Measurements from ENCODE around the gene CLDN11. TPM values are rescaled to one million over a fixed set of nuclear protein-coding genes. Genes with fewer than 3 reads are reported as not detected.

The CLDN11 gene
- total RNA-seq, 4 donors from 2014 or later = 0.57 to 5.5 (median 1.7) TPM

- Histone ChIP-seq H3K36me3 (no peaks in the 10 kb centered on the region), H3K27me3 (no peaks in the 10 kb centered on the region), H3K4me3 (no peak overlapping the region), H3K27ac (no peak overlapping the region), H3K4me1 (no peaks in the 10 kb centered on the region), H3K9me3 (no peaks in the 10 kb centered on the region)
- WGBS, 2 donors = 17 to 40% methylated on average over 2 of the region's 2 CpGs
- TF ChIP-seq CTCF (IDR thresholded peaks at IDR 0.05) (no peak), POLR2A (IDR thresholded peaks at IDR 0.05) (no peak)
- DNase-seq = no peak
- intact Hi-C loops (cut with DNase I) = no loop called here
Observed at GRCh38 chr3:170477395-170477794, 58.7 kb downstream of the CLDN11 start.

GRCh38 chr3:170480111-170480510 is 61.4 kb downstream of the CLDN11 start:
- no peak overlapping the region for H3K27ac ChIP-seq
- H3K27me3 ChIP-seq = no peaks in the 10 kb centered on the region
- no peaks in the 10 kb centered on the region for H3K4me1 ChIP-seq
- WGBS, 2 donors = 88 to 100% methylated on average over 3 to 4 of the region's 4 CpGs
- no peaks in the 10 kb centered on the region for H3K36me3 ChIP-seq
- H3K9me3 ChIP-seq = no peaks in the 10 kb centered on the region
- no peak overlapping the region for H3K4me3 ChIP-seq
- TF ChIP-seq CTCF (IDR thresholded peaks at IDR 0.05) (no peak), POLR2A (IDR thresholded peaks at IDR 0.05) (no peak)
- intact Hi-C loops (cut with DNase I) = no loop called here
- no peak for DNase-seq

GRCh38 chr3:170482199-170482598 is 63.5 kb downstream of the CLDN11 start:
- whole genome bisulfite sequencing, 2 donors = 80 to 84% methylated on average over 3 to 4 of the region's 4 CpGs
- intact Hi-C loops (cut with DNase I) = no loop called here
- Histone ChIP-seq H3K4me3 (no peak overlapping the region), H3K4me1 (no peaks in the 10 kb centered on the region), H3K36me3 (no peaks in the 10 kb centered on the region), H3K9me3 (no peaks in the 10 kb centered on the region), H3K27me3 (peaks cover 0 to 8% (median 0%) of the 10 kb centered on the region in 4 donors), H3K27ac (no peak overlapping the region)
- TF ChIP-seq POLR2A (IDR thresholded peaks at IDR 0.05) (no peak), CTCF (IDR thresholded peaks at IDR 0.05) (no peak)
- no peak for DNase-seq

DNA sequence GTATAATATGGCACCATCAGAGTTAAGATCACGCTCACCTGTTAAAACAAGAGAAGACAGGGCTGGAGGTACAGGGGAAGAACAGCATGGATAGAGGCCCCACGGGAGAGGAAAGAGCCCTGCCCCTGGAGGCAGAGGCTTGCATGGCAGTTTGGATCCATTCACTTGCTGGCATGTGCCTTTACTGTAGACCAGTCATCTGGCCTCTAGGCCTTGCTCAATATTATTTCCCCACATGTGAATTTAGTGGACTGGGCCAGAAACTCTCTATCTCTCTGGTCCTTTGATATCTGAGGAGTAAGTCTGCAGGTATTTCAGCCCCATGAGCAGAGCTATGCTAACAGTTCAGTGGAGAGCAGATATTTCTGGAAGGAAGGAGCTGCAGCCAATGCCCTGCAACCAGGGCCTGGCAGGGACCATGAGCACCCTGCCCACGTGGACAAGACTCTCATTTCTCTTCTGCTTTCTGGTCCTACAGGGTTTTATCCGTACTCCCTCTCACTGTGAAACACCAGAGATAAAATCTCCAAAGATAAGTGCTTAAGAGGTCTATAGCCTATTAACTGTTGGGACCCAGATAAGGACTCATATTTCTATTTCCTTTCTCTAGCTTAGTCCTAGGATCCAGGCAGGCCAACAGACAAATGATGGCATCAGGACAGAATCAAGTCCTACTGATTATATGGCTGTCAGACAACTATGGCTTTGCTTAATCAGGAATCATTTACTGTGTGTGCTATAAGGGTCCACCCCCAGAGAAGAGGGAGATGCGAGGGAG is 65.0 kb downstream of the CLDN11 start:
- H3K9me3 ChIP-seq = no peaks in the 10 kb centered on the region
- TF ChIP-seq CTCF (IDR thresholded peaks at IDR 0.05) (peak in 1 of 6 experiments; percentile 23), POLR2A (IDR thresholded peaks at IDR 0.05) (no peak)
- 63 to 67% methylated on average over 4 to 5 of the region's 5 CpGs for WGBS, 2 donors
- no peak overlapping the region for H3K27ac ChIP-seq
- intact Hi-C loops (cut with DNase I) = no loop called here
- no peak for DNase-seq
- peaks cover 0 to 8% (median 0%) of the 10 kb centered on the region in 4 donors for H3K27me3 ChIP-seq
- no peak overlapping the region for H3K4me3 ChIP-seq
- no peaks in the 10 kb centered on the region for H3K36me3 ChIP-seq
- H3K4me1 ChIP-seq = no peaks in the 10 kb centered on the region

Other genes with a start within 250 kb of the CLDN11 start
- 10 to 100 TPM; 22.1 to 47.7 (median 25.4) TPM for gene PHC3, start 237.1 kb upstream of the CLDN11 start, total RNA-seq
- gene PRKCI, start 196.4 kb upstream of the CLDN11 start, total RNA-seq = 10 to 100 TPM; 27.7 to 41.1 (median 35.3) TPM
- gene SKIL, start 61.2 kb upstream of the CLDN11 start, total RNA-seq = 10 to 100 TPM; 15.0 to 26.1 (median 24.8) TPM
- gene SLC7A14, start 167.2 kb downstream of the CLDN11 start, total RNA-seq = under 1 TPM in 1 of 4 donors, not detected in 3; under 0.01 TPM